GM12865 (cell line): ENCODE results near the gene ALPL.

Source experiments
- DNase-seq: peaks from one replicate; pipeline ENCODE4 v3.0.0; 2010; ENCODE audit warnings: low read depth
- H3K4me3 ChIP-seq: 2 replicates; pipeline ENCODE4 v1.5.1; 2011; ENCODE audit warnings: mild to moderate bottlenecking, low read depth, low read length, control low read depth
- TF ChIP-seq, protein P1 (sequence below): IDR thresholded peaks from 2 replicates; pipeline ENCODE4 v1.5.1; 2011; ENCODE audit warnings: low read length, control low read depth, low read depth, inconsistent platforms; ENCODE audit not compliant: insufficient read depth; ENCODE audit errors: missing control alignments

The ALPL gene

DNA sequence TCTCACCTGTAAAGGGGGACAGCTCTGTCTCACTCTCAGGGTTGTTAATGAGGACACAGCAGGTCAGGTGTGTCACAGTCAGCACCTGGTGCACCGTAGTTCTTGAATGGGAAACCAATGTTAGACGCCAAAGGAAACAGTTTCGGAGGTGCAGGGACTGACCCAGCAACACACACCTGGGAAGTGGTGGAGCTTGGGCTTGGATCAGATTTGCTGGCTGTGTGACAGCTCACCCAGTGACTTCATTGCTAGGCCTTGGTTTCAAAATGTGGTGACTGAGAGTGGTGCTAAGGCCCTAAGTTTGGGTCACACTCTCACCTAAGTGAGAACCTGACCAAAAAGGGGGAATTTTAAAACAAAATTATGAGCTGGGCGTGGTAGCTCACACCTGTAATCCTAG is 34.9 kb downstream of the ALPL start:
- TF ChIP-seq, protein P1, sequence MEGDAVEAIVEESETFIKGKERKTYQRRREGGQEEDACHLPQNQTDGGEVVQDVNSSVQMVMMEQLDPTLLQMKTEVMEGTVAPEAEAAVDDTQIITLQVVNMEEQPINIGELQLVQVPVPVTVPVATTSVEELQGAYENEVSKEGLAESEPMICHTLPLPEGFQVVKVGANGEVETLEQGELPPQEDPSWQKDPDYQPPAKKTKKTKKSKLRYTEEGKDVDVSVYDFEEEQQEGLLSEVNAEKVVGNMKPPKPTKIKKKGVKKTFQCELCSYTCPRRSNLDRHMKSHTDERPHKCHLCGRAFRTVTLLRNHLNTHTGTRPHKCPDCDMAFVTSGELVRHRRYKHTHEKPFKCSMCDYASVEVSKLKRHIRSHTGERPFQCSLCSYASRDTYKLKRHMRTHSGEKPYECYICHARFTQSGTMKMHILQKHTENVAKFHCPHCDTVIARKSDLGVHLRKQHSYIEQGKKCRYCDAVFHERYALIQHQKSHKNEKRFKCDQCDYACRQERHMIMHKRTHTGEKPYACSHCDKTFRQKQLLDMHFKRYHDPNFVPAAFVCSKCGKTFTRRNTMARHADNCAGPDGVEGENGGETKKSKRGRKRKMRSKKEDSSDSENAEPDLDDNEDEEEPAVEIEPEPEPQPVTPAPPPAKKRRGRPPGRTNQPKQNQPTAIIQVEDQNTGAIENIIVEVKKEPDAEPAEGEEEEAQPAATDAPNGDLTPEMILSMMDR: no peak
- no peak overlapping the region for H3K4me3 ChIP-seq
- no peak for DNase-seq

DNA sequence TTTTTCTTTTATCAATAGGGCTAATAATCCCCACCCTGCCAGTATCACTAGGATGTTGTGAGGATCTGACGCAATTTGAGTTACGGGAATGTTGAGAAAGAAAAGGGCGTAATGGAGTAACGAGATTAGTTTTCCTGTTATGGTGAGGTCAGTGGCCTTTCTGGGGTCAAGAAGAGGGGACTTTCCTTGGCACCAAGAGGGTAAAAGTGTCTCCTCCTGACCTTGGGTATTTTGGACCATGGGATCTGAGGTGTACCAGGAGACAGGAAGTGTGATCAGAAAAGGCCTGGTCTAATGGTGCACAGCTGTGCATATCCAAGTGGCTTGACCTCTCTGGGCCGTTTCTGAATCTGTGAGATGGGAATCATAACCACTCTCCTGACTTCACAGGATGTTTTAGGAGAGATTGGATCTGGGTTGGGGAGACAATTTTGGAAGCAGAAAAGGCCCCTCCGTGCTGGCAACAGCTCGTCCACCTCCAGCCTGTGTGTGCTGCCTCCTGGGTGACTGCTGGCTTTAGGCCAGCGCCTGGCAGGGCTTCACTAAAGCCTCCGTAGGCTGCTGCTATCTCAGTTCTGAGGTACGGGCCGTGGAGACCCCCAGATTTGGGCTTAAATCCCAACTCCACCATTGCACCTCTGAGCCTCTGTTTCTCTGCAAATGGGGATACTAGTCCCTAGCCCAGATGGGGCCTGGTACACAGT is 37.1 kb downstream of the ALPL start:
- TF ChIP-seq, protein P1: no peak
- DNase-seq: no peak
- no peak overlapping the region for H3K4me3 ChIP-seq

DNA sequence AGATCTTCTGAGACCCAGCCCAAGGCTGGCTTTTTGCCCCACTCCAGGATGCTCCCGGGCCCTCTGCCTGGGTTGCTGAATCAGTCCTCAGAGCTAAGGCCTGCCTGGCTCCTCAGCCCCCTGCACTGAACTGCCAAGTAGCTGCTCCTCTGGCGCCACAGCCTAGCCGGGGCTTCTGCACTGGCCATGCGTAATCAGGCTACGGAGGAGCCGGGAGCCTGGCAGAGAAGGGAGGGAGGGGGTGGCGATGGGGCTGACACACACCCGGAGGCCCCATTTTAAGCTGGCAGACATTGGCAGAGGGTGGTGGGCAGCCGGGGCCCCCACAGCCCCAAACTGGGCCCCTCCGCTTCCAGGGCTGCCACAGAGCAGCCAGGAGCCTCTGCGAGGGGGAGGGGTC is 38.7 kb downstream of the ALPL start:
- TF ChIP-seq, protein P1: no peak
- no peak for DNase-seq
- no peak overlapping the region for H3K4me3 ChIP-seq

DNA sequence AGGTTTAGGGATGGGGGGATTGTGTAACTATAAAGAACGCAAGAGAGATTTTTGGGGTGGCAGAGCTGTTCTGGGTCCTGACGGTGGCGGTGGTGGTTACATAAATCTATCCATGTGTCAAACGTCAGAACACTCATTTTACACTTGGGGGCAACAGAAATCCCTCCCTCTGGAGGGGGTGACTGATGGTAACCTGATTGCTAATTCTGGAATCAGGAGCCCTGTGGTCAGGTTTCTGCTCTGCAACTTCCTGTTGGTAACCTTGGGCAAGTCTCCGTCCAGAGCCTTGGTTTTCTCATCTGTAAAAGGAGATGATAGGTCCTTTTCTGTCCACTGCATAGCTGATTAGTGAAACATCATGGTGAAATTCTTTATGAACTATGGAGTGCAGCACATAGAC is 40.9 kb downstream of the ALPL start:
- DNase-seq: no peak
- no peak overlapping the region for H3K4me3 ChIP-seq
- TF ChIP-seq, protein P1: no peak

DNA sequence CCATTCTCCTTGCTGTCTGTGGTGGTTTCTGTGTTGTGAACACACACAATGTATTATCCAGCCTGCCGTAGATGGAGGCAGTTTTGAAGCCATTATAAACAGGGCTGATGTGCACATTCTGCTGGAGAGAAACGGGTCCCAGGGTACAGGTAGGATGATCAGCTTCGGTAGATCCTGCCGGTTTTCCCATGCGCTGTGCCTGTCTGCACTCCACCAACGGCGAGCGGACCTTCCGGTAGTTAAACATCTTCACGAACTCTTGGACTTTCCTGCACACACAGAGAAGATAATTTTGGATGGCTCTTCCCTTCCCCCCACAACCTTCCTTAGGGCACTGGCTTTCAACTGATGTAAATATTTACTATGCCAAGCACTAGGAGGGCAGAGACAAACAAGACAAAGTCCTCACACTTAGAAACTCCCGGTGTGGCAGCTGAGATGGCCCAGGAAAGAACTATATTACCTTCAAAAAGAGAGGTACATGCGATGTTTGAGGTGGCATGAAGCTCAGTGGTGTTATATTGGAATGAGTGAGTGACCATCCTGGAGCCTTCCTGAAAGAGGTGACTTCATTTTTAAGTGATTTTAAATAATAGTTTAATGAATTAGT is 41.7 kb downstream of the ALPL start:
- DNase-seq: no peak
- H3K4me3 ChIP-seq: no peak overlapping the region
- TF ChIP-seq, protein P1: no peak

DNA sequence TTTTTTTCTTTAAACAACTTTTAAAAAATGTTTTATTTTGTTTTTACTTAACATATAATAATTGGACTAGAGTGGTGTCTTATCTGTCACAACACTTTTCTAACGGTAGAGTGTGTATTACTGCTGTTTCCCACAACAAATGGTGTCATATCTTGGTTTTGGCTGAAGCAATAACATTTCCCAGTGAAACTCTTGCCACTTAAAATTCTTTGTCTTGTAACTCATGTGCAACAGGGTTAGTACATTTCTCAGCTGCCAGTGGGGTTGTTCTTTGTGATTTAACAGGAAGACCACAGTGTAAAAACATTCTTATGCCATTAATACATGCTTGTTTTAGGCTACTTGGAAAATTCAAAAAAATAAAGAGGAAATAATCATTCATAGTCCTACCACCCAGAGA is 43.5 kb downstream of the ALPL start:
- TF ChIP-seq, protein P1: no peak
- H3K4me3 ChIP-seq: no peak overlapping the region
- DNase-seq: no peak

DNA sequence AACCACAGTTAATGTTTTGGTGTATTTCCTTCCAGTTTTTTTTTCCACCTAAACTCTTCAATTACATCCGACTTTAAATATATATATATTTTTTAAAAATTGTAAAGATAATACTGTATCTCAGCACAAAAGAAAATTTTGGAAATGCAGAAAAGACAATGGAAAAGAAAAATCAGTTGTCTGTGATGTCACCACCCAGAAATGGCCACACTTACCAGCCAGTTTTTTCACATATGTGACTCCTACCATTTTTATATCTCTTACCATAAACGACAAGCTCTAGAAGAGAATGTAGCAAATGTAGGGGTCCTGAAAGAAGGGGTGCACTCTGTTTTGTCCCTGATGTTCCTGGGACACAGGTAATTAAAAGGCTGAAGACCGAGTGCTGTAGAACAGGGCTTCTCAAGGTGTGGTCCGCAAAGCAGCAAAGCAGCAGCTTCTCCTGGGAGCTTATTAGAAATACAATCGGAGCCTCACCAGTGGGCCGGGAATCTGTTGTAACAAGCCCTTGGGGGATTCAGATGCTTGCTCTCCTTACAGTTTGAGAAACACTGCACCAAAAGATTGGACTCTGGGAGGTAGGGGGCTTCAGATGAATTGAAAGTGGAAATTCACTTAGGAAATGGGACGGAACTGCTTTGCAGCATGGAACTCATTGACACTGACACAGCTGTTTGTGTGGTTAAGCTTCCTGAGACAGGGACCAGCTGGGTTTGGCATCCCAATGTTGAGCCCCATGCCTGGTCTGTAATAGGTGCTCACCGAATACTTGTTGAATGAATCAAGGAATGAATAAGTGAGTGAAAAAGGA is 44.1 kb downstream of the ALPL start:
- TF ChIP-seq, protein P1: no peak
- DNase-seq: no peak
- H3K4me3 ChIP-seq: no peak overlapping the region
